HepG2 (cell line): ENCODE measurements around the gene CAPS. TPM values are rescaled to one million over a fixed set of nuclear protein-coding genes. Genes with fewer than 3 reads are reported as not detected.
A peak's percentile ranks its signal among the peaks of the same experiment; 100 is the strongest.

ENCODE experiments used
- ATAC-seq: fragments of 200-7000 bp; cut with Tn5 transposase; 3 replicates; pipeline ENCODE4 v1.9.1; 2020; ENCODE audit warnings: mild to moderate bottlenecking, moderate library complexity
- BruUV-seq: library from RNA; stranded (reverse); fragments of 400-500 nt; replicated peaks from 2 replicates; lab custom pipeline; 2021; lab: Mats Ljungman, UMichigan
- CTCF ChIA-PET: fragments of 300-600 bp; formaldehyde crosslinking; extraction: SDS; loops from one replicate; lab custom pipeline; 2021; ENCODE audit warnings: low total read pairs, inconsistent platforms, low intra/inter-chr PET ratio; lab: Yijun Ruan, JAX
- POLR2A ChIA-PET: fragments of 350-600 bp; sonication (Branson Sonifier 250); formaldehyde crosslinking; loops from one replicate; lab custom pipeline; 2020; ENCODE audit warnings: antibody characterized with exemption, inconsistent platforms; lab: Yijun Ruan, JAX
- DNase-seq: peaks from one replicate; pipeline ENCODE4 v3.0.0-alpha.2; 2015; ENCODE audit warnings: low spot score
- FAIRE-seq: peaks from 3 replicates; lab custom pipeline; 2011; peaks lifted over from hg19 to GRCh38; lab: Jason Lieb, UNC
- H2AFZ ChIP-seq: one replicate; pipeline ENCODE4 v1.6.1; 2011; ENCODE audit warnings: low read length, inconsistent platforms
- H3K27ac ChIP-seq: fragments of 300-600 bp; 3 replicates; pipeline ENCODE4 v1.8.0; 2011; ENCODE audit warnings: mixed run types, mild to moderate bottlenecking, mixed read lengths, low read length, inconsistent platforms; ENCODE audit not compliant: insufficient read depth; ENCODE audit errors: extremely low read length
- H3K27me3 ChIP-seq, 2 experiments: fragments of 200-600 bp in 1 of 2; 2 replicates in 1 of 2; 3 replicates in 1 of 2; pipeline versions ENCODE4 v1.6.0 to v1.8.0; 2011; ENCODE audit warnings: low read length in 2 of 2, mild to moderate bottlenecking in 2 of 2, moderate library complexity in 2 of 2, inconsistent platforms in 1 of 2; ENCODE audit not compliant: insufficient read depth in 2 of 2, control insufficient read depth in 1 of 2
- H3K36me3 ChIP-seq, 2 experiments: fragments of 200-600 bp in 1 of 2; replicated peaks in 1 of 2; 2 replicates in 1 of 2; 3 replicates in 1 of 2; pipeline versions ENCODE4 v1.5.1 to v1.8.0; 2011; ENCODE audit warnings: low read length in 2 of 2, inconsistent platforms in 1 of 2; ENCODE audit not compliant: insufficient read depth in 2 of 2, control insufficient read depth in 1 of 2
- H3K4me1 ChIP-seq: 2 replicates; pipeline ENCODE4 v1.5.1; 2012; ENCODE audit warnings: low read length, inconsistent platforms; ENCODE audit not compliant: insufficient read depth
- H3K4me2 ChIP-seq: 2 replicates; pipeline ENCODE4 v1.6.0; 2011; ENCODE audit warnings: low read depth, low read length, inconsistent platforms
- H3K4me3 ChIP-seq, 3 experiments: fragments of 200-600 bp in 1 of 3; sonication (generic), shearing (Covaris generic) in 1 of 3; replicated peaks in 1 of 3; 2 replicates each; pipeline ENCODE4 v1.5.1; 2011 to 2016; ENCODE audit warnings: low read length in 3 of 3, inconsistent platforms in 2 of 3, low read depth in 2 of 3, mild to moderate bottlenecking in 2 of 3, control low read depth in 1 of 3, mixed read lengths in 1 of 3; ENCODE audit not compliant: insufficient read depth in 1 of 3
- H3K79me2 ChIP-seq: one replicate; pipeline ENCODE4 v1.6.1; 2011; ENCODE audit warnings: low read length, inconsistent platforms; ENCODE audit not compliant: insufficient read depth
- H3K9ac ChIP-seq: 2 replicates; pipeline ENCODE4 v1.6.0; 2011; ENCODE audit warnings: mild to moderate bottlenecking, low read depth, low read length, inconsistent platforms; ENCODE audit not compliant: insufficient read depth
- H3K9me3 ChIP-seq: 2 replicates; pipeline ENCODE4 v1.5.1; 2012; ENCODE audit warnings: mild to moderate bottlenecking, low read length
- H4K20me1 ChIP-seq: 2 replicates; pipeline ENCODE4 v1.6.0; 2011; ENCODE audit warnings: inconsistent platforms, mild to moderate bottlenecking, low read length, moderate library complexity; ENCODE audit not compliant: insufficient read depth
- CHD4 ChIP-seq: fragments of 200-600 bp; sonication (generic); IDR thresholded peaks from 2 replicates; pipeline ENCODE4 v1.7.0; 2017; ENCODE audit warnings: mild to moderate bottlenecking, low read length, borderline replicate concordance
- HCFC1 ChIP-seq: fragments of 150-350 bp; IDR thresholded peaks from 2 replicates; pipeline ENCODE4 v1.6.1; 2014; ENCODE audit warnings: low read depth, low read length
- HNRNPK ChIP-seq: fragments of 200-400 bp; formaldehyde crosslinking; IDR thresholded peaks from 2 replicates; pipeline ENCODE4 v1.6.1; 2018; ENCODE audit warnings: low read length, low read depth, moderate library complexity, mild to moderate bottlenecking; ENCODE audit not compliant: poor library complexity, severe bottlenecking
- RBM22 ChIP-seq: fragments of 200-400 bp; formaldehyde crosslinking; optimal IDR thresholded peaks from 2 replicates; pipeline ENCODE3; 2017; ENCODE audit warnings: mild to moderate bottlenecking, low read length, moderate library complexity
- SKI ChIP-seq: fragments of 450-650 bp; IDR thresholded peaks from one replicate; pipeline ENCODE4 v1.6.1; 2018; ENCODE audit warnings: mild to moderate bottlenecking; ENCODE audit not compliant: partially characterized antibody
- SP140L ChIP-seq: sonication (generic); formaldehyde crosslinking; IDR thresholded peaks from 2 replicates; pipeline ENCODE4 v1.4.0; 2020; ENCODE audit warnings: missing genetic modification reagents, borderline replicate concordance
- SRF ChIP-seq: IDR thresholded peaks from 2 replicates; pipeline ENCODE4 v1.6.1; 2011; ENCODE audit warnings: mild to moderate bottlenecking, low read depth, low read length, moderate library complexity
- ZBTB33 ChIP-seq: sonication (generic); formaldehyde crosslinking; IDR thresholded peaks from 2 replicates; pipeline ENCODE4 v1.4.0; 2020; ENCODE audit warnings: missing genetic modification reagents
- ZNF232 ChIP-seq: sonication (generic); formaldehyde crosslinking; IDR thresholded peaks from 2 replicates; pipeline ENCODE4 v1.4.0; 2020; ENCODE audit warnings: missing genetic modification reagents, borderline replicate concordance
- ZNF431 ChIP-seq: sonication (generic); formaldehyde crosslinking; IDR thresholded peaks from 2 replicates; pipeline ENCODE4 v1.9.0; 2022; ENCODE audit warnings: missing genetic modification reagents, low read depth, mild to moderate bottlenecking, borderline replicate concordance
- WGBS: methylation state at CpG from one replicate; pipeline ENCODE4 v1.1.6; 2017; ENCODE audit warnings: low lambda C conversion rate; 5-methylcytosine and 5-hydroxymethylcytosine counted together
- in situ Hi-C: cut with HindIII; loops from 2 replicates; pipeline ENCODE4 v1.10.0; 2017; ENCODE audit warnings: low pct_unique_long_range_greater_than_20kb; ENCODE audit not compliant: extremely low pct_ligation_motif_present
- intact Hi-C: fragments of 100-400 bp; cut with micrococcal nuclease; formaldehyde crosslinking; loops from one replicate; pipeline ENCODE4 v1.10.0; 2022; ENCODE audit not compliant: unreplicated experiment
- polyA plus RNA-seq, 8 experiments: library from polyadenylated mRNA; depleted of rRNA in 3 of 8; stranded (reverse) in 7 of 8; unstranded in 1 of 8; fragments of >200 nt; fragmentation: Illumina TruSeq in 4 of 8; extraction: Trizol in 4 of 8; gene quantifications; 2 replicates each; pipeline versions ENCODE4 v1.2.1 to v1.2.3, GENCODE V29; 2011 to 2016; ENCODE audit warnings: low read depth in 4 of 8, missing spikeins in 1 of 8, mixed read lengths in 1 of 8; ENCODE audit not compliant: insufficient read depth in 1 of 8
- total RNA-seq, 5 experiments: library from RNA; depleted of rRNA; stranded (reverse); fragments of >200 nt; fragmentation: Illumina TruSeq; extraction: Trizol; gene quantifications; 2 replicates each; pipeline ENCODE4 v1.2.3, GENCODE V29; 2016; ENCODE audit warnings: low read depth in 1 of 5
- TF ChIP-seq, protein P1 (sequence below): sonication (generic); formaldehyde crosslinking; IDR thresholded peaks from 2 replicates; pipeline ENCODE4; 2020; ENCODE audit warnings: missing genetic modification reagents, mild to moderate bottlenecking, borderline replicate concordance
- TF ChIP-seq, protein P2 (sequence below): sonication (generic); formaldehyde crosslinking; IDR thresholded peaks from 2 replicates; pipeline ENCODE4 v1.4.0; 2020; ENCODE audit warnings: missing genetic modification reagents

Gene CAPS
- total and polyA plus RNA-seq, 2 of the 13 experiments (the other 11 are each of a cell fraction or from before 2014, with no cell fraction given) = 3.1 TPM

- TF ChIP-seq, protein P1, sequence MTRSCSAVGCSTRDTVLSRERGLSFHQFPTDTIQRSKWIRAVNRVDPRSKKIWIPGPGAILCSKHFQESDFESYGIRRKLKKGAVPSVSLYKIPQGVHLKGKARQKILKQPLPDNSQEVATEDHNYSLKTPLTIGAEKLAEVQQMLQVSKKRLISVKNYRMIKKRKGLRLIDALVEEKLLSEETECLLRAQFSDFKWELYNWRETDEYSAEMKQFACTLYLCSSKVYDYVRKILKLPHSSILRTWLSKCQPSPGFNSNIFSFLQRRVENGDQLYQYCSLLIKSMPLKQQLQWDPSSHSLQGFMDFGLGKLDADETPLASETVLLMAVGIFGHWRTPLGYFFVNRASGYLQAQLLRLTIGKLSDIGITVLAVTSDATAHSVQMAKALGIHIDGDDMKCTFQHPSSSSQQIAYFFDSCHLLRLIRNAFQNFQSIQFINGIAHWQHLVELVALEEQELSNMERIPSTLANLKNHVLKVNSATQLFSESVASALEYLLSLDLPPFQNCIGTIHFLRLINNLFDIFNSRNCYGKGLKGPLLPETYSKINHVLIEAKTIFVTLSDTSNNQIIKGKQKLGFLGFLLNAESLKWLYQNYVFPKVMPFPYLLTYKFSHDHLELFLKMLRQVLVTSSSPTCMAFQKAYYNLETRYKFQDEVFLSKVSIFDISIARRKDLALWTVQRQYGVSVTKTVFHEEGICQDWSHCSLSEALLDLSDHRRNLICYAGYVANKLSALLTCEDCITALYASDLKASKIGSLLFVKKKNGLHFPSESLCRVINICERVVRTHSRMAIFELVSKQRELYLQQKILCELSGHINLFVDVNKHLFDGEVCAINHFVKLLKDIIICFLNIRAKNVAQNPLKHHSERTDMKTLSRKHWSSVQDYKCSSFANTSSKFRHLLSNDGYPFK (CRISPR knock-in tag) = 0 out of 2 replicates have a peak, but pooled peaks have one; percentile 28
- TF ChIP-seq RBM22 (peak; percentile 14), SP140L (CRISPR knock-in tag) (no peak), CHD4 (no peak), ZBTB33 (CRISPR knock-in tag) (peak; percentile 63; the same call in 1 of the 2 replicates)
Measured at GRCh38 chr19:5956728-5957127, 42.7 kb downstream of the CAPS start (continued).

GRCh38 chr19:5957170-5957569 lies 43.1 kb downstream of the CAPS start:
- in situ Hi-C loops = no loop called here
- H3K27ac ChIP-seq = no peak overlapping the region
- TF ChIP-seq ZNF232 (CRISPR knock-in tag) = no peak
- TF ChIP-seq HCFC1 = no peak
- no peak for TF ChIP-seq ZNF431
- TF ChIP-seq, protein P2, sequence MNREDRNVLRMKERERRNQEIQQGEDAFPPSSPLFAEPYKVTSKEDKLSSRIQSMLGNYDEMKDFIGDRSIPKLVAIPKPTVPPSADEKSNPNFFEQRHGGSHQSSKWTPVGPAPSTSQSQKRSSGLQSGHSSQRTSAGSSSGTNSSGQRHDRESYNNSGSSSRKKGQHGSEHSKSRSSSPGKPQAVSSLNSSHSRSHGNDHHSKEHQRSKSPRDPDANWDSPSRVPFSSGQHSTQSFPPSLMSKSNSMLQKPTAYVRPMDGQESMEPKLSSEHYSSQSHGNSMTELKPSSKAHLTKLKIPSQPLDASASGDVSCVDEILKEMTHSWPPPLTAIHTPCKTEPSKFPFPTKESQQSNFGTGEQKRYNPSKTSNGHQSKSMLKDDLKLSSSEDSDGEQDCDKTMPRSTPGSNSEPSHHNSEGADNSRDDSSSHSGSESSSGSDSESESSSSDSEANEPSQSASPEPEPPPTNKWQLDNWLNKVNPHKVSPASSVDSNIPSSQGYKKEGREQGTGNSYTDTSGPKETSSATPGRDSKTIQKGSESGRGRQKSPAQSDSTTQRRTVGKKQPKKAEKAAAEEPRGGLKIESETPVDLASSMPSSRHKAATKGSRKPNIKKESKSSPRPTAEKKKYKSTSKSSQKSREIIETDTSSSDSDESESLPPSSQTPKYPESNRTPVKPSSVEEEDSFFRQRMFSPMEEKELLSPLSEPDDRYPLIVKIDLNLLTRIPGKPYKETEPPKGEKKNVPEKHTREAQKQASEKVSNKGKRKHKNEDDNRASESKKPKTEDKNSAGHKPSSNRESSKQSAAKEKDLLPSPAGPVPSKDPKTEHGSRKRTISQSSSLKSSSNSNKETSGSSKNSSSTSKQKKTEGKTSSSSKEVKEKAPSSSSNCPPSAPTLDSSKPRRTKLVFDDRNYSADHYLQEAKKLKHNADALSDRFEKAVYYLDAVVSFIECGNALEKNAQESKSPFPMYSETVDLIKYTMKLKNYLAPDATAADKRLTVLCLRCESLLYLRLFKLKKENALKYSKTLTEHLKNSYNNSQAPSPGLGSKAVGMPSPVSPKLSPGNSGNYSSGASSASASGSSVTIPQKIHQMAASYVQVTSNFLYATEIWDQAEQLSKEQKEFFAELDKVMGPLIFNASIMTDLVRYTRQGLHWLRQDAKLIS (CRISPR knock-in tag) = no peak
- TF ChIP-seq SKI = no peak
- TF ChIP-seq HNRNPK = peak; percentile 13
- TF ChIP-seq SRF = no peak

More at GRCh38 chr19:5957170-5957569, 43.1 kb downstream of the CAPS start:
- peaks cover 6 to 7% of the 10 kb centered on the region in 2 experiments; a peak in 2 of 5 replicates for H3K36me3 ChIP-seq
- DNase-seq (no peak), ATAC-seq (no peak), FAIRE-seq (no peak)
- no TSS peak for BruUV-seq
- peak overlapping the region; percentile 16; the same call in 1 of the 2 replicates for H3K4me2 ChIP-seq
- no peaks in the 10 kb centered on the region for H3K27me3 ChIP-seq
- peaks cover 93% of the 10 kb centered on the region for H3K79me2 ChIP-seq
- H3K4me1 ChIP-seq = peaks cover 100% of the 10 kb centered on the region
- CTCF ChIA-PET = no interaction called here
- no peak overlapping the region for H3K4me3 ChIP-seq
- no peak overlapping the region for H3K9ac ChIP-seq
- H3K9me3 ChIP-seq = no peaks in the 10 kb centered on the region
- peaks cover 5% of the 10 kb centered on the region; the same call in 1 of the 2 replicates for H4K20me1 ChIP-seq
- no peak overlapping the region for H2AFZ ChIP-seq
- POLR2A ChIA-PET = interaction anchor here (3.4 kb wide), 1 partner anchor 53 kb away, joined by 13 read pairs; the partner anchor contains the start of genes NDUFA11 and VMAC
- WGBS = 77% methylated on average over 10 of the region's 10 CpGs
- intact Hi-C loops = no loop called here
